8988T (cell line): Measurements from ENCODE around the gene BCO1.

Source experiments
- DNase-seq: peaks from one replicate; pipeline ENCODE4 v3.0.0; 2011

Gene BCO1

DNA sequence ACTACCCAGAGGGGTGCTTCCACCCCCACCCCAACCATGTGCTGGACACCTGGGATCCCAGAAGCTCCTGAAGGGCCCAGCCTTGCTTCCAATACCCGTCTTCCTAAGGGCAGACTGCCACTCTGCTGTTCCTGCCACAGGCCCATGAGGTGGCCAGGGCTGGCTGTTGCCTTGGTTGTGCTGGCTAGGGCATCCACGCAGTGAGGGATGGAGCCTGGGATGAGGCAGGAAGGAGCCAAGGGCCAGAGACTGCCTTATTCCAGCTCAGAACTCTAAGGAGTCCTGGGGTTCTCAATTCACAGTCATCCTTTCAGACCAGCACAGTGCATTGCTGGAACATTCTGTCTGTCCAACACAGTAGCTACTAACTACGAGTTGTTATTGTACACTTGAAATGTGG lies 37.8 kb downstream of the BCO1 start:
- DNase-seq: no peak

- no peak for DNase-seq
Observed at GRCh38 chr16:81277541-81278080, 39.1 kb downstream of the BCO1 start.

DNA sequence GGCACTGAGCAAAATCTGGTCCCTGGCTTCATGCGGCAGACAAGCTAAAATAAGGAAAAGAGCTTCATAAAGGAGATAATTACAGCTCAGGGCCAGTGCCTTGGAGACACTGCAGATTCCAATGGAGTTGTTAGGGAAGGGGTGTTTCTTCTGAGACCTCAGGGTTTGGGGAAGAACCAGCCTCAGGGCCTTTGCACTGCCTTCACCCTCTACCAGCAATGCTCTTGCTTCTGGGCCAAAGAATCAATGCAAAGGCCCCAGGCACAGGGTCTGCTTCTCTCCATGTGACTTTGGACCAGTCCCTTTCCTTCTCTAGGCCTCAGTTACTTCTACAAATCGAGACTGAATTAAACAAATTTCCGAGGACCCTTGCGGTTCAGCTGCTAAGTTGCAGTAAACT lies 40.0 kb downstream of the BCO1 start:
- DNase-seq: no peak

DNA sequence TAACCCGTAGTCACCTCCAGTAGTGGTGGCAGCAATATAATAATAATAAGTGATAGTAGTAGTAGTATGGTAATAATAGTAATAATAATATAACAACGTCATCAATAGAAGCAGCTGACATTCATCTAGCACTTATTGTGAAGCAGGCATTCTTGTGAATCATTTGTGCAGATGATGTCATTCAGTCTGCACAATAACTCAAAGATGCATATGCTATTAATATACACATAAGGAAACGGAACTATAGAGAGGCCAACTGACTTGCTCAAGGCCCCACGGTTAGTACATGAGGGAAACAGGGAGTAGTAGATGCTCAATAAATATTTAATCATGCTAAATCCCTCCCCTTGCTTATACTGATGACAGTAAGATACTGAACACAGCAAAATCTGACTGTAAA lies 40.9 kb downstream of the BCO1 start:
- no peak for DNase-seq

GRCh38 chr16:81280393-81280792 lies 41.9 kb downstream of the BCO1 start:
- DNase-seq: no peak

DNA sequence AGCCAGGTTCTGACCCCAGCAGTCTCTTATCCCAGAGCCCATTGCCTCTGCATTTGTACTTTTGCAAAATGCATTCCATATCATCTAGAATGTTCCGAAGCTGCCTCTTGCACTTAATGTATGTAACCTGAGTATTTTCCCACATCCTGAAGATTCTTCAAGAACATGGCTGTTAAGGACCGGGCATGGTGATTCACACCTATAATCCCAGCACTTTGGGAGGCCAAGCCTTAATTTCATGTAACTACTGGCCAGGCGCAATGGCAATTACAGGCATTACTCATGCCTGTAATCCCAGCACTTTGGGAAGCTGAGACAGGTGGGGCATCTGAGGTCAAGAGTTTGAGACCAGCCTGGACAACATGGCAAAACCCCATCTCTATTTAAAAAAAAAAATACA lies 44.6 kb downstream of the BCO1 start:
- no peak for DNase-seq

DNA sequence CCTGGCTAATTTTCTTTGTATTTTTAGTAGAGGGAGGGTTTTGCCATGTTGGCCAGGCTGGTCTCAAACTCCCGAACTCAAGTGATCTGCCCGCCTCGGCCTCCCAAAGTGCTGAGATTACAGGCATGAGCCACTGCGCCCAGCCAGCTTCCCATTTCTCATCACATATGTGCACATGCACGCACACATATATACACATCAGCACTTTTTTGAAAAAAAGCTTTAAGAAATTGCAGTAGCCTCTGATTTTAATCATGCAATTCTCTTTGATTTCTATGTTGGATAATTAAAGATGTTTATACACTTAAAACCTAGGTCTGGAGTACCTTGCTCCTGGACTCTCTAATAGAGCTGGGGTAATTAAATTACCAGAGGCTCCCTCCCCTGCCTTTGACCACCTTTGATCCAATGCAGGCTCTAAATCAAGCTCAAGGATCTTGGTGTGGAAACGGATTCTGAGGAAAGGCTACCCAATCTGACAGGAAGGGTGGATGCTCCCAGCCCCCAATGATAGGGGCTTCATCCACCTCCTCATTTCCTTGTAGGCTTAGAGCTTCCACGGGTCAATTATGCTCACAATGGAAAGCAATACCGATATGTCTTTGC lies 46.6 kb downstream of the BCO1 start:
- no peak for DNase-seq

GRCh38 chr16:81286190-81286589 lies 47.7 kb downstream of the BCO1 start:
- no peak for DNase-seq

DNA sequence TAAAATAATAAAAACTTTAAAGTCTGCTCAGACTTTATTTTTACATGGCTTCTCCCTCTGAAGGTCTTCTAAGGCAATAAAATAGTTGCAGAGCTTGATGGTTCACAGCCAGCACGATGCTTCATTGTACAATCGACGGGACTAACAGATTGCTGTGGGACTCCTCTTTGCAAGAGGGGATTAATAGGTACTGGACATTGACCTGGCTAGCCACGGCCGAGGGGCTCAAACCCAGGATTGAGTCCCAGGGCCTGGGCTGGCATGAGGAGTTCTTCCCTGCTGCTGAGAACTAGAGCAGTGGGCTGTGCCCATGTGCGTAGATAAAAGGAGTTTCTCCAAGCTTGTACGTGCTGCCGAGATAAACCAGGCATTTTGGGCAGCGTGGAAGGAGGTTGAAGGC lies 52.6 kb downstream of the BCO1 start:
- no peak for DNase-seq

GRCh38 chr16:81292936-81293335 lies 54.4 kb downstream of the BCO1 start:
- DNase-seq: no peak

DNA sequence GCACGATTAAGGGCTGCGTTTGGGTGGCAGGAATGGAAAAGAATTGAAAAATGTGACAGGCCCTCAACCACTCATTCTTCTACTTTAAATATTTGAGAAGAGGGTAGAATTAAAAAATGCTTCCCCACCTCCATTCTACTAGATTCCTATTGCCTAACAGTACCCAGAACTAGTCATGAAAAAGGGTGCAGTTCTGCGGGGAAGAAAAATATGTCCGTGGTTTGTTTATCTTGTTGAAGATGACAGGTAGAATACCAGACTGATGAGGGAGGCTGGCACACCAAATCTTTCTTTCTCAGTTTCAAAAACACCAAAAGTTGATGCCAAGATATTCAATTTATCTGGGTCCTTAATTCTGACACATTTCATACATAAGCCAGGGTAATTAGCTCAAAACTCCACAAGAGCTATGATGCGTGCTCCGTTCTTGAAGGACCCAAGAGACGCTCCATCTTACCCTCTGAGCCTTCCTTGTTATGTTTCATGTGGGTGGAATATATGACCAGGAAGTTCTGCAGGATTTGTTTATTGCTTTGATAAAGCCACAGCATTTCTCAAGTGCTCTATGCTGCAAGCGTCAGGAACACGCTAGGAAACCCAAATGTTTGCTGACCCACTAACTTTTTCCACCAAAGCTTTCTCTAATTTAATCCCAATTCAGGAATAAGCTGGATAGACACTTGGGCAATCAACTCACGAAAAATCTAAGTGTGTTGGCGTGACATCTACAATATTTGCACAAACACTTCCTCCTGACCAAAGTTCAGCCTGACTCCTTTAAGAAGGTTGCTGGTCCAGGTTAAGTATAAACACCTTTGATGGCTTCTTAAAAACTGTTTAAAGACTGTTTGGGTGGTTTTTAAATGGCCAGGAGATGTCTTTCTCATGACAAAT lies 55.7 kb downstream of the BCO1 start:
- DNase-seq: no peak

- no peak for DNase-seq
Observed at GRCh38 chr16:81296631-81297030, 58.1 kb downstream of the BCO1 start.

GRCh38 chr16:81307770-81308169 lies 69.3 kb downstream of the BCO1 start:
- DNase-seq: no peak

DNA sequence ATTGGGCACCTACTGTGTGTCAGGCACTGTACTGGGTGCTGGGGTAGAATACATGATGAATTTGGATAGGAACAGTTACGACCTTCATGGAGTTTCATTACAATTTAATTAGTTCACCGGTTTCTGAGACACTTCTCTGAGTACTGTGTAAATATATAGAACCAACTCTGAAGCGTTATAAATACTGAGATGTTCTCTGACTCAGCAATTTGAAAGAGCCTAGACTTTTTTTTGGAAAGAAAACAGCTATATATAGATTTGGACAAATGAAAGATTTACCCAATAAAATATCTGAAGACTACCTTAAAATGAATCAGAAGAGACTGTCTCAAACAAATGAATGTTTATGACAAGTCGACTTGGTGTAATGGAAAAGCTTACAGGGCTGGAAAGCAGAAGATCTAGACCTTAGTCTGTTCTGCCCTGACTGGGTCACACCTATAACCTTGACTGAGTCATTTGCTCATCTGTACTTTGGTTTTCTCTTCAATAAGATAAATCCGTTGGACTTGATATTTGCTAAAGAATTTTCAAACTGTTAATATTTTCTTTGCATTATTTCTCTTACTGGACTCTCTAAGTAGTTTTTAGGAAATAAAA lies 71.7 kb downstream of the BCO1 start:
- DNase-seq: no peak

DNA sequence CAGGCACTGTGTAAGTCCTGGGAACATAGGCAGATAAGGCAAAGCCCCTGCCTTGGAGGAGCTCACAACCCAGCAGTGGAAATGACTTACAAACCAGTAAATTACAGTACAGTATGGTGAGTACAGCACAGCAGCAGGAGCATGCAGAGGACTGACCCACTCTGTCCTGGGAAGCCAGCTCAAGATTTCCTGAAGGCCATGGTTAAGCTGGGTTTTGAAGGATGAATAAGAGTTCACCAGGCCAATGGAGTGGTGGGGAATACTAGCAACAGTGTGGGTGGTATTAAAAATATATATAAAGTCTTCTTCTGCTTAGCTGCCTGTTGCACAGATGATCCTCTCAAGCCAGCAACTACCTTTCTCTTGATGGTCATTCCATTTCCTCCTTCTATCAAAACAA lies 73.3 kb downstream of the BCO1 start:
- no peak for DNase-seq

DNA sequence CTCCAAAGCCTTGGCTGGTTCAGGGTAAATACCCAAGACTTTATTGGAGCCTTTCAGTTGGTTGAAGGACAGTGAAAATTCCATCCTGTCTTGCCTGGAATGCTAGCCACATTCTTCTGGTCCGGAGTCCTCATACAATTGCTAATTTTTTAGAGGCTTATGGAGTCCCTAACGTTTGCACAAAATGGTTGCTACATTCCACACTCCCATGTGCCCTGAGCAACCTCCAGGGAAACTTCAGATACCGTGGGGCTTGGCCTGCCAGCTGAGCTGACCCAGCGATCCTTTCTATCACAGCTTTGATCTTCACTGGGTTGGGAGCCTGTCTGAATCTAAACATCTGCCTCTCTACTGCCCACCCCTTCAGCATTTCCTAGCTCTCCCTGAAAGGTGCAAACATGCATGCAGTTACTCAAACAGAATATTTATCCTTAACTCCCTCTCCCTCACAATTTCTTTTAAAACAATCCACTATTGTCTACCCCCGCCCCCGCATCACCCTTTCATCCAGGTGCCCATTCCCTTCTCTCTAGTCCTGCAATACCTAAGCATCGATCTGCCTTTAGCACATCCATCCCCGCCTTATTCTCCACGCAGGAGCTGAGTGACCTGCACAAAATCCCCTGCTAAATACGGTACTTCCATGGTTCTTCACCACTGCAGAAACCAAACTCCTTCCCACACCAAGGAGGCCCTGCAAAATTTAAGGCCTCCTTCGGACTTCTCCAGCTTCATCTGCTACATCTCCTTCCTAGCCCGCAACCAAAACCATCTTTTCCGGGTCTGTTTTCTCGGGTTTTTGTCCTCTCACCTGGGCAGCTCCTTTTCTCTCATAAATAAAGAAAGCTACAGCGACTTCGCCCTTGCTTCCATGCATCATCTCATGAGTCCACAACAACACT lies 75.5 kb downstream of the BCO1 start:
- no peak for DNase-seq

DNA sequence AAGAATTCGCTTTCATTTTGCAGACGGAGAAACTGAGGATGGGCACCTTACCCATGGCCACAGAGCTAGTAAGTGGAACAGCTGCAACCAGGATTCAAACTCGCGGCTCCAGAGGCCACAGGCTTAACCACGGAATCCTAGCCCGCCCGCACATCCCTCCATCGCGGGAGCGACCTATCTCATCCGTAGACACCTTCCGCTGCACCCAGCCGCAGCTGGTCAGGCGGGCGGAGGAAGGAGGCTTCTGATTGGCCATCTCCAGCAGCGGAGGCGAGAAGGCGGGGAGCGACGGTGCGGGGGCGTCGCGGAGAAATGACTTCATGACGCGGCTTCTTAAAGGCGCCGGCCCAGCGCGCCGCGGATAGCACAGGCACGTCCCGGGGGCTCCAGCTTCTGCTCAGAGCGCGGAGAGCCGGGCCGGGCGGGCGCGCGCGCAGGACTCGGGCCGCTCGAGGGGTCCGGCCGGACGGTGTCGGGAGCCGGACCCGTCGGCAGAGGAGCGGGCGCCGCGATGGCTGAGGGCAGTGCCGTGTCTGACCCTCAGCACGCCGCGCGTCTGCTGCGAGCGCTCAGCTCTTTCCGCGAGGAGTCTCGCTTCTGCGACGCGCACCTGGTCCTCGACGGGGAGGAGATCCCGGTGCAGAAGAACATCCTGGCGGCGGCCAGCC lies 76.2 kb downstream of the BCO1 start, which contains the start of gene GAN:
TSS of gene GAN (plus strand) at position 360 of the 668 bp plus-strand sequence. CDS start at position 512, 152 bp downstream.
- DNase-seq: peak; percentile 92

- no peak for DNase-seq
Observed at GRCh38 chr16:81315271-81316175, 77.0 kb downstream of the BCO1 start.

GRCh38 chr16:81316176-81316496 lies 77.6 kb downstream of the BCO1 start:
- no peak for DNase-seq

- DNase-seq: no peak
Observed at GRCh38 chr16:81318711-81319110, 80.2 kb downstream of the BCO1 start.
